Sigmoid colon (tissue), 7 donors: ENCODE results near the gene METTL26. TPM values are rescaled to one million over a fixed set of nuclear protein-coding genes. Genes with fewer than 3 reads are reported as not detected.

Experiments
- DNase-seq: peaks from one replicate; pipeline ENCODE4 v3.0.0-alpha.2; 2019
- H3K27ac ChIP-seq, 4 donors: fragments of 200-600 bp; sonication (generic); one replicate each; pipeline ENCODE4 v1.5.1; 2016 to 2019; ENCODE audit warnings: mild to moderate bottlenecking in 1 of 4
- H3K27me3 ChIP-seq, 3 donors: fragments of 200-600 bp; sonication (generic); one replicate each; pipeline ENCODE4 v1.5.1; 2019; ENCODE audit warnings: mild to moderate bottlenecking in 1 of 3
- H3K36me3 ChIP-seq, 4 donors: fragments of 200-600 bp; sonication (generic); one replicate each; pipeline ENCODE4 v1.5.1; 2016 to 2019
- H3K4me1 ChIP-seq, 4 donors: fragments of 200-600 bp; sonication (generic); one replicate each; pipeline ENCODE4 v1.5.1; 2017 to 2019
- H3K4me3 ChIP-seq, 4 donors: fragments of 200-600 bp; sonication (generic); one replicate each; pipeline ENCODE4 v1.5.1; 2017 to 2019; ENCODE audit warnings: mild to moderate bottlenecking in 2 of 4, moderate library complexity in 1 of 4
- H3K9me3 ChIP-seq, 4 donors: fragments of 200-600 bp in 3 of 4; sonication (generic) in 3 of 4; one replicate each; pipeline versions ENCODE4 v1.5.1 to v1.6.1; 2013 to 2019
- EP300 ChIP-seq, 4 donors: sonication (generic); formaldehyde crosslinking; IDR thresholded peaks; one replicate each; pipeline ENCODE4 v1.6.1; 2017; ENCODE audit warnings: antibody characterized with exemption in 4 of 4
- POLR2A ChIP-seq, 2 donors: fragments of 450-650 bp; IDR thresholded peaks; one replicate each; pipeline ENCODE4 v1.6.1; 2016; ENCODE audit warnings: antibody characterized with exemption in 2 of 2, mild to moderate bottlenecking in 2 of 2, moderate library complexity in 2 of 2
- POLR2AphosphoS5 ChIP-seq, 4 donors: sonication (generic); formaldehyde crosslinking; IDR thresholded peaks; one replicate each; pipeline ENCODE4 v1.6.1; 2017; ENCODE audit warnings: antibody characterized with exemption in 4 of 4
- WGBS, 2 donors: extraction: QIAGEN DNeasy Blood & Tissue Kit; methylation state at CpG; one replicate each; pipeline ENCODE4 v1.1.7; 2013; 5-methylcytosine and 5-hydroxymethylcytosine counted together
- intact Hi-C: fragments of 100-400 bp; cut with DNase I; formaldehyde crosslinking; loops from one replicate; pipeline ENCODE4 v1.15.1; 2023
- polyA plus RNA-seq, 3 donors: library from polyadenylated mRNA; stranded (reverse); fragments of 200-250 nt; gene quantifications; one replicate each; pipeline ENCODE4 v1.2.3, GENCODE V29; 2013
- total RNA-seq, 4 donors: library from RNA; depleted of rRNA; stranded (reverse); fragments of >200 nt; gene quantifications; one replicate each; pipeline ENCODE4 v1.1.0, GENCODE V29; 2016
- TF ChIP-seq, protein P1 (sequence below), 4 experiments: fragments of 450-650 bp in 3 of 4; fragments of 200-600 bp in 1 of 4; IDR thresholded peaks; one replicate each; pipeline ENCODE4 v1.5.1; 2016 to 2019; ENCODE audit warnings: antibody characterized with exemption in 4 of 4, mild to moderate bottlenecking in 3 of 4, moderate library complexity in 2 of 4
- donor health status: healthy with polysubstance abuse.
- donor health status: Bipolar disorder and iron deficiency.
- donor health status: healthy.

METTL26 gene
- total and polyA plus RNA-seq, 7 donors, result 79.5 to 163 (median 132) TPM

DNA sequence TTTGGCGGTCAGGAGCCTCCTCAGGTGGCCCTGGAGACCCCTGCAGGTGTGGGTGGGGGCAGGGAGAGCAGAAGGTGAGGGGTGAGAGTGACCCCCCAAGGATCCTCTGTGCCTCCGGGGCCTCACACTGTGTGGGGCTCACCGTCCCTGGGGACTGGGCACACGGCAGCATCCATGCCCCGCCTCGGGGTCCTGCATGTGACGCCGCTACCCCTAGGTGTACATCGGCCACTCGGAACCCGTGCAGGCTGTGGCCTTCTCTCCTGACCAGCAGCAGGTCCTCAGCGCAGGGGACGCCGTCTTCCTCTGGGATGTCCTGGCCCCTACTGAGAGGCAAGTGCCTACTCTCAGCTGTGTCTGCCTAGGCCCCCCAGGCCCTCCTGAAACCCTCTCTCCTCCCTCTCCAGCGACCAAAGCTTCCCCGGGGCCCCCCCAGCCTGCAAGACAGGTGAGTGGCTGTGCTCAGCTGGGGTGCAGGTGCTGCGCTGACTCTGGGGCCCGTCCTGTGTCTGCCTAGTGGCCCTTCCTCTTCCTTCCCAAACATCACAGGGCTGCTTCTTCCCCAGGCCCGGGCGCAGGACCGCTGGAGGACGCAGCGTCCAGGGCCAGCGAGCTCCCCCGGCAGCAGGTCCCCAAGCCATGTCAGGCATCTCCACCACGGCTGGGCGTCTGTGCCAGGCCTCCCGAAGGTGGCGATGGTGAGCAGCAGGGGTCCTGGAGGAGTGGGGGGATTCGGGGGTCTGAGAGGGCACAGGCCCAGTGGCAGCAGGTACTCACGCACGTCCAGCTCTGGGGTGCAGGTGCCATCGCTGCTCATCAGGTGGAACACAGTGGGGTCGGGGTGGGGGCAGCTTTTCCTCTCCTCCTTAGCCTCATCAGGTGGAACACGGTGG lies 22.8 kb upstream of the METTL26 start:
- intact Hi-C loops, result no loop called here

DNA sequence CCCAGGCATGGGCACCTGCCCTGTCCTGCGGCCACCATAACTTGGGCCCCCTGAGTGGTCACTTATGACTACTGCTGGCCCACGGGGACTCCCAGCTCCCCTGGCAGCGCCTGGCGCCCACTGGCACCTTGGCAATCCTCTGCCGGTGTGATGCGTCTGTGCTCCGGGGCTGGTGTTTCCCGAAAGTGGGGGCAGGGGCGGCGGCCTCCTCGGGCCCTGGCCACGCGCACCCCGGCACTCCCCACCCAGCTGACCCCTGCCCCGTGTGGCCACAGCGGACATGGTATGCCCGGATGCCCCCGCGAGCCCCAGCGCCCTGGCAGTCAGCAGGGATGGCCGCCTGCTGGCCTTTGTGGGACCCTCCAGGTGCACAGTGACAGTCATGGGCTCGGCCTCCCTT lies 21.4 kb upstream of the METTL26 start:
- no peak for DNase-seq
- no peaks in the 10 kb centered on the region for H3K27me3 ChIP-seq
- H3K4me1 ChIP-seq, result peaks cover 0 to 19% (median 14%) of the 10 kb centered on the region in 4 donors
- intact Hi-C loops, result no loop called here
- no peak overlapping the region for H3K4me3 ChIP-seq
- no peak overlapping the region for H3K27ac ChIP-seq
- TF ChIP-seq EP300 (IDR thresholded peaks at IDR 0.05) (no peak), POLR2AphosphoS5 (IDR thresholded peaks at IDR 0.05) (no peak), POLR2A (IDR thresholded peaks at IDR 0.05) (no peak)
- TF ChIP-seq, protein P1, sequence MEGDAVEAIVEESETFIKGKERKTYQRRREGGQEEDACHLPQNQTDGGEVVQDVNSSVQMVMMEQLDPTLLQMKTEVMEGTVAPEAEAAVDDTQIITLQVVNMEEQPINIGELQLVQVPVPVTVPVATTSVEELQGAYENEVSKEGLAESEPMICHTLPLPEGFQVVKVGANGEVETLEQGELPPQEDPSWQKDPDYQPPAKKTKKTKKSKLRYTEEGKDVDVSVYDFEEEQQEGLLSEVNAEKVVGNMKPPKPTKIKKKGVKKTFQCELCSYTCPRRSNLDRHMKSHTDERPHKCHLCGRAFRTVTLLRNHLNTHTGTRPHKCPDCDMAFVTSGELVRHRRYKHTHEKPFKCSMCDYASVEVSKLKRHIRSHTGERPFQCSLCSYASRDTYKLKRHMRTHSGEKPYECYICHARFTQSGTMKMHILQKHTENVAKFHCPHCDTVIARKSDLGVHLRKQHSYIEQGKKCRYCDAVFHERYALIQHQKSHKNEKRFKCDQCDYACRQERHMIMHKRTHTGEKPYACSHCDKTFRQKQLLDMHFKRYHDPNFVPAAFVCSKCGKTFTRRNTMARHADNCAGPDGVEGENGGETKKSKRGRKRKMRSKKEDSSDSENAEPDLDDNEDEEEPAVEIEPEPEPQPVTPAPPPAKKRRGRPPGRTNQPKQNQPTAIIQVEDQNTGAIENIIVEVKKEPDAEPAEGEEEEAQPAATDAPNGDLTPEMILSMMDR (IDR thresholded peaks at IDR 0.05), result no peak
- no peaks in the 10 kb centered on the region for H3K9me3 ChIP-seq
- 95 to 96% methylated on average over 22 of the region's 22 CpGs for WGBS, 2 donors
- H3K36me3 ChIP-seq, result peaks cover 0 to 48% (median 3%) of the 10 kb centered on the region in 4 donors

More for the DNA sequence above, 22.8 kb upstream of the METTL26 start:
- TF ChIP-seq POLR2AphosphoS5 (IDR thresholded peaks at IDR 0.05), result no peak
- TF ChIP-seq, protein P1 (IDR thresholded peaks at IDR 0.05), result no peak
- TF ChIP-seq POLR2A (IDR thresholded peaks at IDR 0.05), result no peak
- TF ChIP-seq EP300 (IDR thresholded peaks at IDR 0.05), result no peak
- Histone ChIP-seq H3K9me3 (no peaks in the 10 kb centered on the region), H3K4me3 (no peak overlapping the region), H3K36me3 (peaks cover 0 to 35% (median 3%) of the 10 kb centered on the region in 4 donors), H3K4me1 (peaks cover 0 to 19% (median 14%) of the 10 kb centered on the region in 4 donors), H3K27ac (no peak overlapping the region), H3K27me3 (no peaks in the 10 kb centered on the region)
- WGBS, 2 donors, result 92% methylated on average over 35 of the region's 35 CpGs
- no peak for DNase-seq

DNA sequence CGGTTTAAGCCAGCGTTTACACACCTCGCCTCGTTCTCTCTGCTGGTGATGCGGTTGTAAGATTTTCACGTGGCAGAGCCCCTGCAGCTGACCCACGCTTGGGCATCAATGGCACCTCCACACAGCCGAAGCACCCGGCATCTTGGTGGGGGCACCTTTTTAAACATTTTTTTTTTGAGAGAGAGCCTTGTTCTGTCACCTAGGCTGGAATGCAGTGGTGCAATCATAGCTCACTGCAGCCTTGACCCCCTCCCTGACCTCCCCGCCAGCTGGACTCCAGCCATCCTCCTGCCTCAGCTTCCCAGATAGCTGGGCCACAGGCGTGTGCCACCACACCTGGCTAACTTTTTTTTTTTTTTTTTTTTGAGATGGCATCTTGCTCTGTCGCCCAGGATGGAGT lies 17.9 kb upstream of the METTL26 start:
- Histone ChIP-seq H3K27ac (no peak overlapping the region), H3K9me3 (no peaks in the 10 kb centered on the region), H3K4me3 (no peak overlapping the region), H3K36me3 (peaks cover 0 to 54% (median 3%) of the 10 kb centered on the region in 4 donors), H3K27me3 (no peaks in the 10 kb centered on the region), H3K4me1 (peaks cover 0 to 15% (median 13%) of the 10 kb centered on the region in 4 donors)
- 93% methylated on average over 12 of the region's 12 CpGs for WGBS, 2 donors
- no peak for DNase-seq
- TF ChIP-seq, protein P1 (IDR thresholded peaks at IDR 0.05), result no peak
- TF ChIP-seq POLR2A (IDR thresholded peaks at IDR 0.05) (no peak), POLR2AphosphoS5 (IDR thresholded peaks at IDR 0.05) (no peak), EP300 (IDR thresholded peaks at IDR 0.05) (no peak)
- intact Hi-C loops, result no loop called here

DNA sequence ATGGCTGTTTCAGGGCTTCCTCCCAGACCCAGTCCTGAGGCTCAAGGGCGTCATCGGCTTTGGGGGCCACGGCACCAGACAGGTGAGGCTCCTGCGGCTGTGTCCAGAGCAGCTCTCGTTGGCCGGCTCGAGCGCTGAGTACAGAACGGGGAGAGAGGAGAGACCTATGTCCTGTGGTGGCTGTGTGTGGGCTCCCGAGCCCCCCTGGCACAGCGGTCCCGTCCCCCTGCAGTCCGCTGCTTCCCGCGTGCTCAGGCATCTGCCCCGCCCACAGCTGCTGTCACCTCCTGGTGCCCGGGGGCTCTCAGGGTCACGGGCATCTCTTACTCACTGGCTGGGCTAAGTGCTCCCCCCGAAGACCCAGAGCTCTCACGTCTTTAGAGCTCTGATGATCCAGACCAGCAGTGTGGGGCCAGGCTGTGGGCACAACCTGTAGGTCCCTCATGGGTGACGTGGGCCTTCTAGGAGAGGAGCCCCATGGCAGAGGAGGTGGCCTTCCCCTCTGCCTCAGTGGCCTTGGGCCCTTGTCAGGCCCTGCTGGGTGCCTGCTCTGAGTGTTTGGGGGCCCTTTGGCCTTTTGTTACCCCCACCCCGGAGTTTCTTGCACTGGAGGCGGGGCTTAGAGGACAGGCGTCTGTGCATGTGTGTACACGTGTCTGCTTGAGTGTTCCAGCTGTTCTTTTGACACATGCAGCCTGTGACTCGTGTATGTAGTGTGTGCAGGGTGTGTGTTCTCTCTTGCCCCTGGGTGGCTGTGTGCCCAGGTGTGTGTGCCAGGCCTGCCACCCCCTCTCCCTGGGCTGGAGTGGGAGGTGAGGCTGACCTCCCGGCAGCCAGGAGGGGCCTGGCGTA lies 16.6 kb upstream of the METTL26 start:
- intact Hi-C loops, result no loop called here
- no peak for TF ChIP-seq EP300 (IDR thresholded peaks at IDR 0.05)
- TF ChIP-seq POLR2A (IDR thresholded peaks at IDR 0.05), result no peak
- TF ChIP-seq, protein P1 (IDR thresholded peaks at IDR 0.05), result no peak
- WGBS, 2 donors, result 86 to 90% methylated on average over 28 of the region's 28 CpGs
- DNase-seq, result no peak
- Histone ChIP-seq H3K9me3 (no peaks in the 10 kb centered on the region), H3K4me1 (peaks cover 0 to 27% (median 23%) of the 10 kb centered on the region in 4 donors), H3K27me3 (no peaks in the 10 kb centered on the region), H3K4me3 (no peak overlapping the region), H3K36me3 (peaks cover 0 to 43% (median 0%) of the 10 kb centered on the region in 4 donors), H3K27ac (no peak overlapping the region)
